ENCODE results near the gene NOPCHAP1. TPM values are rescaled to one million over a fixed set of nuclear protein-coding genes. Genes with fewer than 3 reads are reported as not detected.

Gene NOPCHAP1
- polyA plus RNA-seq, 2 donors, result 7.8 to 8.2 TPM

- no peaks in the 10 kb centered on the region for H3K36me3 ChIP-seq (ENCODE audit: control insufficient read depth in 2 of 2, insufficient read depth in 2 of 2, low read length in 1 of 2)
- H3K27ac ChIP-seq (ENCODE audit: low read depth in 2 of 2, low read length in 1 of 2), result no peak overlapping the region
- H3K4me3 ChIP-seq (ENCODE audit: low read depth in 1 of 2, low read length in 2 of 2), result no peak overlapping the region
- no peaks in the 10 kb centered on the region for H3K9me3 ChIP-seq (ENCODE audit: control insufficient read depth in 2 of 2, insufficient read depth in 1 of 2, low read depth in 1 of 2, low read length in 1 of 2)
- peaks cover 2 to 3% of the 10 kb centered on the region in 2 donors for H3K4me1 ChIP-seq (ENCODE audit: control insufficient read depth in 2 of 2, insufficient read depth in 2 of 2, low read length in 1 of 2)
- H3K27me3 ChIP-seq (ENCODE audit: control insufficient read depth in 1 of 2, insufficient read depth in 2 of 2, low read length in 2 of 2), result no peaks in the 10 kb centered on the region
- 77 to 84% methylated on average over 6 of the region's 6 CpGs for WGBS, 2 donors
Observed at GRCh38 chr12:104963757-104964156, 22.4 kb upstream of the NOPCHAP1 start.

GRCh38 chr12:104964167-104964855 lies 21.8 kb upstream of the NOPCHAP1 start:
- Histone ChIP-seq H3K36me3 (ENCODE audit: control insufficient read depth in 2 of 2, insufficient read depth in 2 of 2, low read length in 1 of 2) (no peaks in the 10 kb centered on the region), H3K4me1 (ENCODE audit: control insufficient read depth in 2 of 2, insufficient read depth in 2 of 2, low read length in 1 of 2) (no peaks in the 10 kb centered on the region), H3K27ac (ENCODE audit: low read depth in 2 of 2, low read length in 1 of 2) (no peak overlapping the region), H3K9me3 (ENCODE audit: control insufficient read depth in 2 of 2, insufficient read depth in 1 of 2, low read depth in 1 of 2, low read length in 1 of 2) (no peaks in the 10 kb centered on the region), H3K4me3 (ENCODE audit: low read depth in 1 of 2, low read length in 2 of 2) (no peak overlapping the region), H3K27me3 (ENCODE audit: control insufficient read depth in 1 of 2, insufficient read depth in 2 of 2, low read length in 2 of 2) (no peaks in the 10 kb centered on the region)
- WGBS, 2 donors, result 74 to 77% methylated on average over 8 of the region's 8 CpGs

GRCh38 chr12:104964856-104965205 lies 21.3 kb upstream of the NOPCHAP1 start:
- Histone ChIP-seq H3K36me3 (ENCODE audit: control insufficient read depth in 2 of 2, insufficient read depth in 2 of 2, low read length in 1 of 2) (no peaks in the 10 kb centered on the region), H3K4me1 (ENCODE audit: control insufficient read depth in 2 of 2, insufficient read depth in 2 of 2, low read length in 1 of 2) (no peaks in the 10 kb centered on the region), H3K9me3 (ENCODE audit: control insufficient read depth in 2 of 2, insufficient read depth in 1 of 2, low read depth in 1 of 2, low read length in 1 of 2) (no peaks in the 10 kb centered on the region), H3K27ac (ENCODE audit: low read depth in 2 of 2, low read length in 1 of 2) (no peak overlapping the region), H3K4me3 (ENCODE audit: low read depth in 1 of 2, low read length in 2 of 2) (no peak overlapping the region), H3K27me3 (ENCODE audit: control insufficient read depth in 1 of 2, insufficient read depth in 2 of 2, low read length in 2 of 2) (no peaks in the 10 kb centered on the region)
- WGBS, 2 donors, result 70 to 77% methylated on average over 2 of the region's 2 CpGs

GRCh38 chr12:104966677-104967076 lies 19.4 kb upstream of the NOPCHAP1 start:
- H3K9me3 ChIP-seq (ENCODE audit: control insufficient read depth in 2 of 2, insufficient read depth in 1 of 2, low read depth in 1 of 2, low read length in 1 of 2), result no peaks in the 10 kb centered on the region
- H3K27me3 ChIP-seq (ENCODE audit: control insufficient read depth in 1 of 2, insufficient read depth in 2 of 2, low read length in 2 of 2), result no peaks in the 10 kb centered on the region
- no peak overlapping the region for H3K4me3 ChIP-seq (ENCODE audit: low read depth in 1 of 2, low read length in 2 of 2)
- no peak overlapping the region for H3K27ac ChIP-seq (ENCODE audit: low read depth in 2 of 2, low read length in 1 of 2)
- WGBS, 2 donors, result 89% methylated on average over 4 of the region's 4 CpGs
- no peaks in the 10 kb centered on the region for H3K4me1 ChIP-seq (ENCODE audit: control insufficient read depth in 2 of 2, insufficient read depth in 2 of 2, low read length in 1 of 2)
- no peaks in the 10 kb centered on the region for H3K36me3 ChIP-seq (ENCODE audit: control insufficient read depth in 2 of 2, insufficient read depth in 2 of 2, low read length in 1 of 2)

- H3K27ac ChIP-seq (ENCODE audit: low read depth in 2 of 2, low read length in 1 of 2), result no peak overlapping the region
- no peaks in the 10 kb centered on the region for H3K36me3 ChIP-seq (ENCODE audit: control insufficient read depth in 2 of 2, insufficient read depth in 2 of 2, low read length in 1 of 2)
- no peaks in the 10 kb centered on the region for H3K4me1 ChIP-seq (ENCODE audit: control insufficient read depth in 2 of 2, insufficient read depth in 2 of 2, low read length in 1 of 2)
- WGBS, 2 donors, result 67 to 71% methylated on average over 3 of the region's 3 CpGs
- no peaks in the 10 kb centered on the region for H3K27me3 ChIP-seq (ENCODE audit: control insufficient read depth in 1 of 2, insufficient read depth in 2 of 2, low read length in 2 of 2)
- H3K9me3 ChIP-seq (ENCODE audit: control insufficient read depth in 2 of 2, insufficient read depth in 1 of 2, low read depth in 1 of 2, low read length in 1 of 2), result no peaks in the 10 kb centered on the region
- no peak overlapping the region for H3K4me3 ChIP-seq (ENCODE audit: low read depth in 1 of 2, low read length in 2 of 2)
Observed at GRCh38 chr12:104969343-104969742, 16.8 kb upstream of the NOPCHAP1 start.

GRCh38 chr12:104971306-104971705 lies 14.8 kb upstream of the NOPCHAP1 start:
- H3K9me3 ChIP-seq (ENCODE audit: control insufficient read depth in 2 of 2, insufficient read depth in 1 of 2, low read depth in 1 of 2, low read length in 1 of 2), result no peaks in the 10 kb centered on the region
- H3K27me3 ChIP-seq (ENCODE audit: control insufficient read depth in 1 of 2, insufficient read depth in 2 of 2, low read length in 2 of 2), result no peaks in the 10 kb centered on the region
- H3K27ac ChIP-seq (ENCODE audit: low read depth in 2 of 2, low read length in 1 of 2), result no peak overlapping the region
- no peak overlapping the region for H3K4me3 ChIP-seq (ENCODE audit: low read depth in 1 of 2, low read length in 2 of 2)
- no peaks in the 10 kb centered on the region for H3K36me3 ChIP-seq (ENCODE audit: control insufficient read depth in 2 of 2, insufficient read depth in 2 of 2, low read length in 1 of 2)
- H3K4me1 ChIP-seq (ENCODE audit: control insufficient read depth in 2 of 2, insufficient read depth in 2 of 2, low read length in 1 of 2), result no peaks in the 10 kb centered on the region
- 75 to 79% methylated on average over 5 of the region's 5 CpGs for WGBS, 2 donors

- WGBS, 2 donors, result 75 to 78% methylated on average over 5 of the region's 5 CpGs
Observed at GRCh38 chr12:104973250-104973649, 12.9 kb upstream of the NOPCHAP1 start.

GRCh38 chr12:104974626-104975290 lies 11.4 kb upstream of the NOPCHAP1 start:
- no peaks in the 10 kb centered on the region for H3K36me3 ChIP-seq (ENCODE audit: control insufficient read depth in 2 of 2, insufficient read depth in 2 of 2, low read length in 1 of 2)
- peak overlapping the region; percentile 14 to 49 for H3K27ac ChIP-seq (ENCODE audit: low read depth in 2 of 2, low read length in 1 of 2)
- no peaks in the 10 kb centered on the region for H3K9me3 ChIP-seq (ENCODE audit: control insufficient read depth in 2 of 2, insufficient read depth in 1 of 2, low read depth in 1 of 2, low read length in 1 of 2)
- H3K4me1 ChIP-seq (ENCODE audit: control insufficient read depth in 2 of 2, insufficient read depth in 2 of 2, low read length in 1 of 2), result no peaks in the 10 kb centered on the region
- WGBS, 2 donors, result 53 to 55% methylated on average over 7 of the region's 7 CpGs
- H3K27me3 ChIP-seq (ENCODE audit: control insufficient read depth in 1 of 2, insufficient read depth in 2 of 2, low read length in 2 of 2), result no peaks in the 10 kb centered on the region
- H3K4me3 ChIP-seq (ENCODE audit: low read depth in 1 of 2, low read length in 2 of 2), result no peak overlapping the region

More at GRCh38 chr12:104973250-104973649, 12.9 kb upstream of the NOPCHAP1 start:
- H3K36me3 ChIP-seq (ENCODE audit: control insufficient read depth in 2 of 2, insufficient read depth in 2 of 2, low read length in 1 of 2), result no peaks in the 10 kb centered on the region
- H3K27ac ChIP-seq (ENCODE audit: low read depth in 2 of 2, low read length in 1 of 2), result no peak overlapping the region
- no peaks in the 10 kb centered on the region for H3K9me3 ChIP-seq (ENCODE audit: control insufficient read depth in 2 of 2, insufficient read depth in 1 of 2, low read depth in 1 of 2, low read length in 1 of 2)
- H3K4me3 ChIP-seq (ENCODE audit: low read depth in 1 of 2, low read length in 2 of 2), result no peak overlapping the region
- no peaks in the 10 kb centered on the region for H3K4me1 ChIP-seq (ENCODE audit: control insufficient read depth in 2 of 2, insufficient read depth in 2 of 2, low read length in 1 of 2)
- H3K27me3 ChIP-seq (ENCODE audit: control insufficient read depth in 1 of 2, insufficient read depth in 2 of 2, low read length in 2 of 2), result no peaks in the 10 kb centered on the region

- H3K27me3 ChIP-seq (ENCODE audit: control insufficient read depth in 1 of 2, insufficient read depth in 2 of 2, low read length in 2 of 2), result no peaks in the 10 kb centered on the region
- H3K36me3 ChIP-seq (ENCODE audit: control insufficient read depth in 2 of 2, insufficient read depth in 2 of 2, low read length in 1 of 2), result no peaks in the 10 kb centered on the region
- WGBS, 2 donors, result 51 to 52% methylated on average over 4 of the region's 4 CpGs
- no peaks in the 10 kb centered on the region for H3K9me3 ChIP-seq (ENCODE audit: control insufficient read depth in 2 of 2, insufficient read depth in 1 of 2, low read depth in 1 of 2, low read length in 1 of 2)
- H3K4me1 ChIP-seq (ENCODE audit: control insufficient read depth in 2 of 2, insufficient read depth in 2 of 2, low read length in 1 of 2), result no peaks in the 10 kb centered on the region
- no peak overlapping the region for H3K4me3 ChIP-seq (ENCODE audit: low read depth in 1 of 2, low read length in 2 of 2)
- H3K27ac ChIP-seq (ENCODE audit: low read depth in 2 of 2, low read length in 1 of 2), result no peak overlapping the region
Observed at GRCh38 chr12:104975587-104976343, 10.4 kb upstream of the NOPCHAP1 start.
